Measurements from ENCODE around the gene HPDL. TPM values are rescaled to one million over a fixed set of nuclear protein-coding genes. Genes with fewer than 3 reads are reported as not detected.

HPDL gene
- total and polyA plus RNA-seq, 10 of the 15 experiments (the other 5 are each of a cell fraction or from before 2014, with no cell fraction given) = 1.3 to 75.5 (median 31.8) TPM

DNA sequence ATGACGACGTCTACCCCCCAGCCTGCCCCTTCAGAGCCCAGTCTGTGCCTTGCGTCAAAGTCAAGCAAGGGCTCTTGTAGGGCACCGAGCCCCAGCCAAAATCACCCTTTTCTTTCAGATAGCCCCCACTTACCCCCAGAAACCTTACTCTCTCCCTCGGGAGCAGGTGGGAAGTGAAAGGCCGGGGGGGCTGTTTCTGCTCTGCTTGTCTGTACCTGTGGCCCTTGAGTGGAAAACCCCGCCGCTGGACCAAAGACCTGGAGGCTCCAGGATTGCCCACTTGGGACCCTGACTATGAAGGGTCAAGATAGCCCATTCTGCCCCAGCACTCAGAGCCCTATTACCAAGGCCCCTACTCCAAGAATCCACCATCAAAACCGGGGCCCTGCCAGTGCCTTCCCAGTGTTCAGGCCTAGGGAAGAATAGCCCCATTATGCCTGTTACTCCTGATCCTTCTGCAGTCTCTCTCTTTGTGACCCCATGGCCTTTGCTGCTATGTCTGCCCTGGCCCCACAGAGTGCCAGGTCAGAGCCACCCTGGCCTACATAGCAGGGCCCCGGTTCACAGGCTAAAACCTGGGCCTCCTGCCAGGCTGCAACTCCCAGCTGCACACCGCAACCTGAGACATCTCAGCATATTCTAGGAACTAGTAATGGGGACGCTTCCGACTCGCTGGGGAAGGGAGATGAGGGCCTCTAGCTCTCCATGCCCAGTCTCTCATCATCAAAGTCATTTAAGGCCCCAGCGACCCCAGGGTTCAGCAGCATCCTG is 22.2 kb upstream of the HPDL start:
- in situ Hi-C loops (cut with MboI) (loop anchor here (5.0 kb wide), 3 partner anchors 292 to 587 kb away; partner anchors contain the start of genes HECTD3 and UROD), intact Hi-C loops (cut with micrococcal nuclease; ENCODE audit: unreplicated experiment) (loop anchor here (1.0 to 5.0 kb wide), 5 partner anchors 22 to 577 kb away; partner anchors contain the start of genes HPDL, MUTYH and TOE1)
- H3K79me2 ChIP-seq (ENCODE audit: control insufficient read depth, insufficient read depth, low read length) = peaks cover 7% of the 10 kb centered on the region
- peak overlapping the region; percentile 91 for H3K9ac ChIP-seq (ENCODE audit: control insufficient read depth, insufficient read depth, low read length)
- DNase-seq (ENCODE audit: low read depth, low spot score) = no peak
- H2AFZ ChIP-seq (ENCODE audit: control insufficient read depth, low read depth, low read length) = peak overlapping the region; percentile 95
- ChIA-PET SMC1A (ENCODE audit: uncharacterized antibody, unreplicated experiment) (interaction anchor here (0.6 to 7.3 kb wide), 11 partner anchors 10 to 485 kb away, joined by 3 to 88 read pairs (median 3); partner anchors contain the start of genes CCDC163, HPDL, MMACHC and MUTYH), POLR2A (interaction anchor here (0.5 to 6.4 kb wide), 12 partner anchors 21 to 871 kb away, joined by 3 to 98 read pairs (median 4); partner anchors contain the start of genes BTBD19, MUTYH and TOE1), CTCF (interaction anchor here (0.8 to 10.7 kb wide), 13 partner anchors 10 to 575 kb away, joined by 3 to 167 read pairs (median 5); partner anchors contain the start of genes HECTD3, MUTYH, TESK2 and TOE1), RAD21 (ENCODE audit: unreplicated experiment) (interaction anchor here (0.8 to 10.1 kb wide), 13 partner anchors 20 to 575 kb away, joined by 3 to 313 read pairs (median 6); partner anchors contain the start of genes CCDC163, HECTD3, HPDL and MMACHC)
- ATAC-seq = peak; percentile 31
- peak overlapping the region; percentile 87 for H3K4me2 ChIP-seq (ENCODE audit: control insufficient read depth, insufficient read depth)
- WGBS (ENCODE audit: insufficient coverage, insufficient replicate concordance, low lambda C conversion rate, missing lambda C conversion rate) = under 1% methylated on average over 13 of the region's 15 CpGs
- peaks cover 18% of the 10 kb centered on the region for H3K4me1 ChIP-seq (ENCODE audit: control insufficient read depth, insufficient read depth, low read length)
- no TSS peak for BruUV-seq (replicated peaks)
- H3K27me3 ChIP-seq (replicated peaks in 1 of 2; ENCODE audit: control insufficient read depth in 2 of 2, insufficient read depth in 2 of 2, low read length in 1 of 2) = no peaks in the 10 kb centered on the region
- no peaks in the 10 kb centered on the region for H3K36me3 ChIP-seq (ENCODE audit: control insufficient read depth in 2 of 2, insufficient read depth in 2 of 2, low read length in 1 of 2)
- peak overlapping the region; percentile 90 for H3K4me3 ChIP-seq
- no peaks in the 10 kb centered on the region for H4K20me1 ChIP-seq (ENCODE audit: control insufficient read depth, insufficient read depth)
- FAIRE-seq = no peak
- peak overlapping the region; percentile 95 for H3K27ac ChIP-seq (ENCODE audit: control insufficient read depth, insufficient read depth)
- H3K9me3 ChIP-seq (replicated peaks; ENCODE audit: control insufficient read depth, insufficient read depth, low read length) = no peaks in the 10 kb centered on the region
- TF ChIP-seq SIX5 (IDR thresholded peaks at IDR 0.05; ENCODE audit: low read depth, low read length, severe bottlenecking) (no peak), ETV6 (conservative IDR thresholded peaks at IDR 0.05 in 1 of 2, IDR thresholded peaks at IDR 0.05 in 1 of 2; ENCODE audit: borderline replicate concordance in 1 of 2, low read depth in 1 of 2) (no peak), KDM1A (IDR thresholded peaks at IDR 0.05; ENCODE audit: borderline replicate concordance) (no peak), ZNF622 (IDR thresholded peaks at IDR 0.05) (no peak), PML (IDR thresholded peaks at IDR 0.05; ENCODE audit: low read length) (peak; percentile 57; the same call in 1 of the 2 replicates), EP300 (IDR thresholded peaks at IDR 0.05; ENCODE audit: borderline replicate concordance in 1 of 2, control insufficient read depth in 1 of 2, low read depth in 2 of 2, low read length in 2 of 2) (no peak), RUNX3 (IDR thresholded peaks at IDR 0.05; ENCODE audit: low read length) (peak; percentile 14; the same call in 1 of the 2 replicates), CUX1 (IDR thresholded peaks at IDR 0.05; ENCODE audit: insufficient replicate concordance, low read depth, low read length) (no peak), SREBF1 (IDR thresholded peaks at IDR 0.05; ENCODE audit: low read length) (no peak), EGR1 (IDR thresholded peaks at IDR 0.05; ENCODE audit: borderline replicate concordance in 1 of 2, low read depth in 2 of 2, low read length in 2 of 2) (no peak)
- TF ChIP-seq, protein P1, sequence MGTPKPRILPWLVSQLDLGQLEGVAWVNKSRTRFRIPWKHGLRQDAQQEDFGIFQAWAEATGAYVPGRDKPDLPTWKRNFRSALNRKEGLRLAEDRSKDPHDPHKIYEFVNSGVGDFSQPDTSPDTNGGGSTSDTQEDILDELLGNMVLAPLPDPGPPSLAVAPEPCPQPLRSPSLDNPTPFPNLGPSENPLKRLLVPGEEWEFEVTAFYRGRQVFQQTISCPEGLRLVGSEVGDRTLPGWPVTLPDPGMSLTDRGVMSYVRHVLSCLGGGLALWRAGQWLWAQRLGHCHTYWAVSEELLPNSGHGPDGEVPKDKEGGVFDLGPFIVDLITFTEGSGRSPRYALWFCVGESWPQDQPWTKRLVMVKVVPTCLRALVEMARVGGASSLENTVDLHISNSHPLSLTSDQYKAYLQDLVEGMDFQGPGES (IDR thresholded peaks at IDR 0.05) = no peak
- TF ChIP-seq, protein P2, sequence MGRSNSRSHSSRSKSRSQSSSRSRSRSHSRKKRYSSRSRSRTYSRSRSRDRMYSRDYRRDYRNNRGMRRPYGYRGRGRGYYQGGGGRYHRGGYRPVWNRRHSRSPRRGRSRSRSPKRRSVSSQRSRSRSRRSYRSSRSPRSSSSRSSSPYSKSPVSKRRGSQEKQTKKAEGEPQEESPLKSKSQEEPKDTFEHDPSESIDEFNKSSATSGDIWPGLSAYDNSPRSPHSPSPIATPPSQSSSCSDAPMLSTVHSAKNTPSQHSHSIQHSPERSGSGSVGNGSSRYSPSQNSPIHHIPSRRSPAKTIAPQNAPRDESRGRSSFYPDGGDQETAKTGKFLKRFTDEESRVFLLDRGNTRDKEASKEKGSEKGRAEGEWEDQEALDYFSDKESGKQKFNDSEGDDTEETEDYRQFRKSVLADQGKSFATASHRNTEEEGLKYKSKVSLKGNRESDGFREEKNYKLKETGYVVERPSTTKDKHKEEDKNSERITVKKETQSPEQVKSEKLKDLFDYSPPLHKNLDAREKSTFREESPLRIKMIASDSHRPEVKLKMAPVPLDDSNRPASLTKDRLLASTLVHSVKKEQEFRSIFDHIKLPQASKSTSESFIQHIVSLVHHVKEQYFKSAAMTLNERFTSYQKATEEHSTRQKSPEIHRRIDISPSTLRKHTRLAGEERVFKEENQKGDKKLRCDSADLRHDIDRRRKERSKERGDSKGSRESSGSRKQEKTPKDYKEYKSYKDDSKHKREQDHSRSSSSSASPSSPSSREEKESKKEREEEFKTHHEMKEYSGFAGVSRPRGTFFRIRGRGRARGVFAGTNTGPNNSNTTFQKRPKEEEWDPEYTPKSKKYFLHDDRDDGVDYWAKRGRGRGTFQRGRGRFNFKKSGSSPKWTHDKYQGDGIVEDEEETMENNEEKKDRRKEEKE (IDR thresholded peaks at IDR 0.05) = no peak
